H1 (cell line): ENCODE results near the gene ADAMTS17. TPM values are rescaled to one million over a fixed set of nuclear protein-coding genes. Genes with fewer than 3 reads are reported as not detected.

Source experiments
- EP300 ChIP-seq, 2 experiments: IDR thresholded peaks; 1 replicate in 1 of 2; 2 replicates in 1 of 2; pipeline ENCODE4 v1.6.1; 2011 to 2012; ENCODE audit warnings: low read depth in 2 of 2, low read length in 2 of 2, mild to moderate bottlenecking in 2 of 2, borderline replicate concordance in 1 of 2, inconsistent platforms in 1 of 2, moderate library complexity in 1 of 2
- NANOG ChIP-seq: IDR thresholded peaks from 2 replicates; pipeline ENCODE4 v1.6.1; 2011; ENCODE audit warnings: low read length, low read depth, mild to moderate bottlenecking, inconsistent platforms; ENCODE audit not compliant: insufficient read depth, poor library complexity, severe bottlenecking
- SIX5 ChIP-seq: IDR thresholded peaks from 2 replicates; pipeline ENCODE4 v1.6.1; 2011; ENCODE audit warnings: mild to moderate bottlenecking, low read depth, low read length
- polyA plus RNA-seq, 7 experiments: library from polyadenylated mRNA; depleted of rRNA in 3 of 7; stranded (reverse) in 5 of 7; unstranded in 2 of 7; fragments of >200 nt in 5 of 7; fragments of 200-250 nt in 2 of 7; gene quantifications; 1 replicate in 5 of 7; 2 replicates in 1 of 7; 4 replicates in 1 of 7; pipeline versions ENCODE4 v1.2.1 to v1.2.3, GENCODE V29; 2011 to 2013; ENCODE audit warnings: missing spikeins in 2 of 7, mixed read lengths in 2 of 7
- total RNA-seq: library from RNA; stranded (reverse); fragmentation: NEBNext Ultra II Directional; extraction: Animal tissue kit (Norgen Biotek cat#: 25700); gene quantifications from 2 replicates; pipeline ENCODE4 v1.2.1, GENCODE V29; 2021

The ADAMTS17 gene
- total and polyA plus RNA-seq, 2 of the 8 experiments (the other 6 are each of a cell fraction or from before 2014, with no cell fraction given) = 0.51 to 1.7 TPM

DNA sequence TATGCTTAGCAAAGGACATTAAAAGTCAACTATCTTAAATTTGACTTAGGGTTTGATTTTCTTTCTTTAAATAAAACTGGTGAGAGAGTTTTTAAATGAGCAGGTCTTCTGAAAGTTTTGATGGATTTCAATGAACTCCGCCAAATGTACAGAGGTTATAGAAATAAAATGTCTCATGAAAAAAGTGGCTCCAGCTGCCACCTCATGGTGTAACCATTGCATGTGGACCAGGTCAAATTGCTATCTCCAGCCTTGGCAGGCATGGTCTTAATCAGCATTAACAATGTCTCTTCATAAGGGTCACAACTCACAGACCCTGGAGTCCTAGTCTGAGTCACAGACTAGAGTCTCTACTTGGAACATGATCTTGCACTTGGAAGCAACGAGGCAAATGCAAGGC is 182.3 kb downstream of the ADAMTS17 start (continued):
- TF ChIP-seq SIX5 (no peak), EP300 (IDR thresholded peaks at IDR 0.05; ENCODE audit: borderline replicate concordance in 1 of 2, low read depth in 2 of 2, low read length in 2 of 2) (no peak), NANOG (no peak)
